Measurements from ENCODE around the gene EEF1AKMT2.

- TF ChIP-seq POLR2A (IDR thresholded peaks at IDR 0.05) (no peak), CTCF (IDR thresholded peaks at IDR 0.05) (no peak), EP300 (IDR thresholded peaks at IDR 0.05) (no peak)
Measured at GRCh38 chr10:124709861-124710260, 81.8 kb downstream of the EEF1AKMT2 start.
